GM15510 (cell line): ENCODE results near the gene DENND2A.

Source experiments
- POLR2A ChIP-seq: IDR thresholded peaks from 3 replicates; pipeline ENCODE4 v1.6.1; 2011; ENCODE audit warnings: borderline replicate concordance; ENCODE audit not compliant: insufficient read length; ENCODE audit errors: extremely low read depth

Gene DENND2A, protein sequence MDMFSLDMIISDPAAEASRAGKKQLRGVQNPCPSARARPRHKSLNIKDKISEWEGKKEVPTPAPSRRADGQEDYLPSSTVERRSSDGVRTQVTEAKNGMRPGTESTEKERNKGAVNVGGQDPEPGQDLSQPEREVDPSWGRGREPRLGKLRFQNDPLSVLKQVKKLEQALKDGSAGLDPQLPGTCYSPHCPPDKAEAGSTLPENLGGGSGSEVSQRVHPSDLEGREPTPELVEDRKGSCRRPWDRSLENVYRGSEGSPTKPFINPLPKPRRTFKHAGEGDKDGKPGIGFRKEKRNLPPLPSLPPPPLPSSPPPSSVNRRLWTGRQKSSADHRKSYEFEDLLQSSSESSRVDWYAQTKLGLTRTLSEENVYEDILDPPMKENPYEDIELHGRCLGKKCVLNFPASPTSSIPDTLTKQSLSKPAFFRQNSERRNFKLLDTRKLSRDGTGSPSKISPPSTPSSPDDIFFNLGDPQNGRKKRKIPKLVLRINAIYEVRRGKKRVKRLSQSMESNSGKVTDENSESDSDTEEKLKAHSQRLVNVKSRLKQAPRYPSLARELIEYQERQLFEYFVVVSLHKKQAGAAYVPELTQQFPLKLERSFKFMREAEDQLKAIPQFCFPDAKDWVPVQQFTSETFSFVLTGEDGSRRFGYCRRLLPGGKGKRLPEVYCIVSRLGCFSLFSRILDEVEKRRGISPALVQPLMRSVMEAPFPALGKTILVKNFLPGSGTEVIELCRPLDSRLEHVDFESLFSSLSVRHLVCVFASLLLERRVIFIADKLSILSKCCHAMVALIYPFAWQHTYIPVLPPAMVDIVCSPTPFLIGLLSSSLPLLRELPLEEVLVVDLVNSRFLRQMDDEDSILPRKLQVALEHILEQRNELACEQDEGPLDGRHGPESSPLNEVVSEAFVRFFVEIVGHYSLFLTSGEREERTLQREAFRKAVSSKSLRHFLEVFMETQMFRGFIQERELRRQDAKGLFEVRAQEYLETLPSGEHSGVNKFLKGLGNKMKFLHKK

DNA sequence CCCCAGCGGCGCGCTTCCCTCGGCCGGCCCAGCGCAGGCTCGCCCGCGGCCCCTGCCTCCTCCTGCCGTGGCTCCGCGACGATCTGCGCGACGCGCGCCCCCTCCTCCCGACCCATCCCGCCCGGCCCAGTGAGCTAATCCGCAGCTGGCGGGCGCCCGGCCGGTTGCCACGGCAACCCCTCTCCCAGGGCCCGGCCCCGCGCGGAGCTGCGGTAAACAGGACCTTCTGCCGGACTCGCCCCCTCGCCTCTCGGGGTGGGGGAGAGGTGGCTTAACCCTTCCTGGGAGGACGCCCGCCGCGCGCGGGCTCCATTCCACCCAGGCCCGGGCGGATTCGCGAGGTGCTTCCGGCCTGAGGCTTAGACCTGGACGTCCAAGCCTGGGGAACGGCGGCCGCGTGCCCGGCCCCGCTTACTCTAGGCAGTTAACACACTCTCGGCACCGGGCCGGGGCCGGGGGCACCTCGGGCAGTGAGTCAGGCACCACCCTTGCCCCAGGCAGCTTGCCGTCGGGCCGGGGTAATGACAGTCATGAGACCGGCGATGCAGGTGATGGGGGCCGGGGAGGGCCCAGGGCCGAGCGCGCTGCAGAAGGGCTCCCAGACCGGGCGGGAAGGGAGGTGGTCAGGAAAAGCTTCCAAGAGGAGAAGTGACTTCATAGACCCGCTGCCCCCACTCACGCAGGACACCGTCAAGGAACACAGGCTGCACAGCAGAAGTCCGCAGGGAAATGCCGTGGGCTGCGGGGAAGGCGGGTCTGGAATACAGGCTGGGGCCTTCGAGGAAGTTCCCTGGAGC lies at the start of gene DENND2A:
DENND2A (minus strand) TSS at position 87 of the 797 bp plus-strand sequence. CDS start 38,416 bp downstream, outside the sequence.
- TF ChIP-seq POLR2A = no peak

DNA sequence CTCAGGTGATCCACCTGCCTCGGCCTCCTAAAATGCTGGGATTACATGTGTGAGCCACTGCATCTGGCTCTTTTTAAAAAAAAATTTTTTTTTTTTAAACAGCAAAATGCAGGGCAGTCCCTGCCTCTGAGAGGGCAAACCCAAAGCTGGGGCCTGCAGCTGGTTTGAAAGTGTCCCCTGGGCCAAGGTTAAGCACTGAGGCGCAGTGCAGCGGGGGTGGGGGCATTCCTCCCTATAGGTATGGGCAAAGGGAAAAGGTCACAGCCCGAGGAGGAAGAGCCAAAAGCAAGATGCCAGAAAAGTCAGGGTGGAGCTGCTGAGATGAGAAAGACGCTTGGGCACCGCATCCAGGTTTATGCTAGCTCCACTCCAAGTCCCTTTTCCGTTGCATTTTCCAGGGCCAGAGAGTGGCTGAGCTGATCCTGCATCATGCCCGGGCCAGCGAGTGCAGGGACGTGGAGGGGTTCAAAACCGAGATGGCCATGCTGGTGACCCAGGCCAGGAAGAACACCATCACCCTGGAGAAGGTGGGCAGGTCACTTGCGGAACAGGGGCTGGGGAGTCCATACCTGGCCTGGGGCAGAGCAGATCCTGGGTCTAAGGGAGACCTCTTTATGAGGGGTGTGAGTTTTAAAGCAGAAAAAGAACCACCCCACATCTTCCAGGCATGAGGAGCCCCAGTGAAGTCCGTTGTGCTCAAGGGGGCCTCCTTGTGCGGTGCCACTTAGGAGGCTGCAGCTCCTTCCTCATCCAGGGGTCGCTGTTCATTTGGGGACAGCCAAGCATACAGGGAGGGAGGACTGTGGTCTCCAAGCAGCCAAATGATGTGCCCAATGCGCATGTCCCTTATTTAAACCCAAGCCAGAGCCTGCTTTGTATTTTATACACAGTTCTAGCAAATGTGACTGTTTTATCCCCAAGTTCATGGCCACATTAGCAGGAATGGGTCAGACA lies 48.9 kb upstream of the DENND2A start:
- no peak for TF ChIP-seq POLR2A

DNA sequence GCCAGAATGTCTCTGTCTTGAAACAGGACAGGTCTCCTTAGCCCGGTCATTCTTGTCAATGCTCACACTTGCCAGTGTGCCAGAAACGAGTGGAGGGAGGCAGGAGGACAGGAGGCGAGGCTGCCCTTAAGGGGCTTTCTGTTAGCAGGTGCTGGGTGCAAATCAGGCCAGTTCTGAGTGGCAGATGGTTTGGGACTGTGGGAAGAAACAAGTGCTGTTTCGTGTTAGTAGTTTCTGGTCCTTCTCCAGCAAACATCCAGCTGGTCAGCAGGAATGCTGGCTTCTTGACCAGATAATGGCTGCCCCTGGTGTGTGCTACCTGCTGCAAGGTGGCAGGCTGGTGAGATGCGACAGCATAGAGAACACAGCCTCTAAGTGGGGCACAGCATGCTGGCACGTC lies 47.7 kb upstream of the DENND2A start:
- no peak for TF ChIP-seq POLR2A

DNA sequence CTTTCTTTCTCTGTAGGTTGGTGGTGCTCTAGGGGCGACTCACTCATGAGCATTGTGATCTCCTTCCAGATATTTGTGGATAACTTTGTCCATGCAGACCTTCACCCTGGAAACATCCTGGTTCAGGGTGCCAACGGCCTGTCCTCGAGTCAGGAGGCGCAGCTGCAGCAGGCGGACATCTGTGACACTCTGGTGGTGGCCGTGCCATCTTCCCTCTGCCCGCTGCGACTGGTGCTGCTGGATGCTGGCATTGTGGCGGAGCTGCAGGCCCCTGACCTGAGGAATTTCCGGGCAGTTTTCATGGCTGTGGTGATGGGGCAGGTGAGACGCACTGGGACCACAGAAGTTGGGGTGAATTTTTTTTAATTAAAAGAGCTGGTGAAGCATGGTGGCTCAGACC lies 46.3 kb upstream of the DENND2A start:
- TF ChIP-seq POLR2A = no peak

DNA sequence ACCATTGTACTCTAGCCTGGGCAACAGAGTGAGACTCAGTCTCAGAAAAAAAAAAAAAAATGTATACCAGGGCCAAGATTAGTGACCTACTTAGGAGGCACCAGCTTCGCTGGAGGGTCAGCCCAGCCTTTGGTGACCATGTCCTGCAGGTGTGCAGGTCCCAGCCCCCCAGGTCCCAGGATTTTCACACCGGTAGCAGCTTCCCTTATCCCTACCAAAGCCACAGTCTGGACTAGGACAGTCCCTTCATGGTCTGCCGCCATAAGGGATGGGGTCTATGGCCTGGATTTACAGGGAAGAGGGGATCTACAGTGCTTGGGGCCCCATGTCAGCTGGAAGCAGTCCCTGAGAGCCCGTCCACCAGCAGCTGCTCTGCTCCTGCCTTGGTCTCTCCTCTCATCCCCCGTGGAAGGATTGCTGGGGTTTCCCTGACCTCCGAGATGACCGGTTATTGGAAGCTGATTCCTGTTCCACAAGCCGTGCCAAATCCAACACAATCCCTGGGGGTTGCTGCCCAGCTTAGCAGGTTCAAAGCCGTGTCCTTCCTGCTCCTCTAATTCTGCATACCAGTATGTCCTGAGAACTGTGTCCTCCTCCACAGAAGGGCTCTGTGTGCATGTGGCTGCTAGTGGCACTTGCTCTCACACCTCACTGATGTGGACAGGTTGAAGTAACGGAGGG lies 44.9 kb upstream of the DENND2A start:
- TF ChIP-seq POLR2A = no peak

DNA sequence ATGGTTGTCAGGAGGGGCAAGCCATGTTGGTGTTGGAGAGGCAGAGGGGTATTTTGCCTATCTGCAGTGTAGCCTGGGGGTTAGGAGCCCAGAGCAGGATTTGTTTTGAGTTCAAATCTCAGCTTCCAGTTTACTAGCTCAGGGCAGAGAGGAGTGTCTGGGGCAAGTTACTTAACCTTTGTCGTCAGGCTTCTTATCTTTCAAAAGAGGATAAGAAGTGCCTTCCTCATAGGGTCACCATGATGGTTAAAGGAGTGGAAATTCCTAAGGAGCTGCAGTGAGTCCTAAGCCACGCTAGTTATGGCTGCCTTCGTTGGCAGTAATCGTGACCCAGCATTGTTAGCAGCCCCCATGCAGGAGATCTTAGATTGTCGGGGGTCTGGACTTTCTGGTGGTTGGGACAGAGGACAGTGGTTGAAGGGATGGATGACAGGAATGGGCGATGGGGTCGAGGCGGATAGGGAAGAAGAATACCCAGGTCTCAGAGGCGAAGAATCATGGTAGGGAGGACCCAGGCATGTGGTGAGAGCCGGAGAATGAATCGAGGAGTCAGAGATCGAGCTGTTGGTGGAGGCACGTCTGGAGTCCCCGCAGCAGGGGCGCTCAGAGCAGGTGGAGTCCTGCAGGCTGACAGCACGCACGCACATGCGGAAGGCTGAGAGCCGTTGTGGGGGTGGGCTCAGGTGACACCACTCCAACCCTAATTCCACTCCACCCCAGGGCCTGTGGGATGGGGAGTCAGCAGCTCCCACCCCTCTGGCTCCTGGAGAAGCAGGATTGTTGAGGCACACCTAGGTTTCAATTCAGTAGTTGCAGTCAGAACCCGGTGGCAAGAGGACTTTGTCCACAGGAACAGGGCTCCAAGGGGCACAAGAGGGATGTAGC lies 43.7 kb upstream of the DENND2A start:
- no peak for TF ChIP-seq POLR2A

GRCh38 chr7:140683657-140684056 lies 43.0 kb upstream of the DENND2A start:
- TF ChIP-seq POLR2A = no peak

- no peak for TF ChIP-seq POLR2A
Observed at GRCh38 chr7:140681766-140682165, 41.2 kb upstream of the DENND2A start.

GRCh38 chr7:140680886-140681285 lies 40.3 kb upstream of the DENND2A start:
- no peak for TF ChIP-seq POLR2A

GRCh38 chr7:140679186-140679585 lies 38.6 kb upstream of the DENND2A start:
- TF ChIP-seq POLR2A = no peak

- no peak for TF ChIP-seq POLR2A
Observed at GRCh38 chr7:140678816-140679130, 38.2 kb upstream of the DENND2A start.
